BLaER1 treated with 17β-estradiol and CSF1 and Interleukin-3, amounts not matched to agents 10 nM and 100 nM (cell line): ENCODE results near the gene PLSCR2.
"Not testable (repeated sequence)": the region's sequence is repeated elsewhere in the genome, so short reads cannot be mapped to it uniquely, and the experiment has no call there.

Experiments
- H3K27ac ChIP-seq, 11 experiments: shearing (Covaris generic); formaldehyde crosslinking; 2 replicates each; pipeline ENCODE4 v1.8.1; 2022
- H3K27me3 ChIP-seq, 11 experiments: shearing (Covaris generic); formaldehyde crosslinking; 2 replicates each; pipeline ENCODE4 v1.8.1; 2022
- H3K36me3 ChIP-seq, 11 experiments: shearing (Covaris generic); formaldehyde crosslinking; 2 replicates each; pipeline ENCODE4 v1.8.1; 2022
- H3K4me1 ChIP-seq, 10 experiments: shearing (Covaris generic); formaldehyde crosslinking; 2 replicates each; pipeline ENCODE4 v1.8.1; 2022
- H3K4me2 ChIP-seq, 11 experiments: shearing (Covaris generic); formaldehyde crosslinking; 2 replicates each; pipeline ENCODE4 v1.8.1; 2022
- H3K4me3 ChIP-seq, 10 experiments: shearing (Covaris generic); formaldehyde crosslinking; 2 replicates each; pipeline ENCODE4 v1.8.1; 2022
- H3K9ac ChIP-seq, 11 experiments: shearing (Covaris generic); formaldehyde crosslinking; 2 replicates each; pipeline ENCODE4 v1.8.1; 2022
- H3K9me3 ChIP-seq, 11 experiments: shearing (Covaris generic); formaldehyde crosslinking; replicated peaks in 1 of 11; 2 replicates each; pipeline ENCODE4 v1.8.1; 2022
- H4K20me1 ChIP-seq, 11 experiments: shearing (Covaris generic); formaldehyde crosslinking; 2 replicates each; pipeline ENCODE4 v1.8.1; 2022
- Cebpa-rat ChIP-seq, 11 experiments: shearing (Covaris generic); IDR thresholded peaks; 2 replicates each; pipeline ENCODE4 v1.8.1; 2022

Gene PLSCR2

DNA sequence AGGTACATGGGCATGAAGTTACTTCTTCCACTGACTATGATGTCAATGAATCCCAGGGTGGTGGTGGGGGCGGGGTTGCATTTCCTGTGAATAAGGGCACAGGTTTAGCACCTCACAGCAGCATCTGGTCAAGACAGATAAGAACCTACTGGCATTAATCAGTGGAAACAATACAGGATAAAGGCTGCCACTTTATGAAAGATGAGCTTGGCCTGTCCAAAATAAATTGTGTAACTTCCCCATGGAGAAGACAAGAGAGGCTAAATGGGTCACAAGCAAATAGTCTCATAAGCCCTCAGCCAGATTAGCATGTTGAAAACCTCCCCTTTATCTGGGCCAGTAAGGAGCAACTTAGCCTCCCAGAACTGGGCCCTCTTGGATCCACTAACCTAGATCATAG is 27.4 kb upstream of the PLSCR2 start:
- TF ChIP-seq Cebpa-rat (IDR thresholded peaks at IDR 0.05), result no peak
- peaks cover 13 to 21% (median 15%) of the 10 kb centered on the region in 11 experiments for H3K9me3 ChIP-seq
- H3K36me3 ChIP-seq, result no peaks in the 10 kb centered on the region
- no peak overlapping the region for H3K9ac ChIP-seq
- H3K27me3 ChIP-seq, result no peaks in the 10 kb centered on the region
- no peak overlapping the region for H3K4me3 ChIP-seq
- H4K20me1 ChIP-seq, result no peaks in the 10 kb centered on the region
- peaks cover 0 to 25% (median 0%) of the 10 kb centered on the region in 10 experiments; a peak in 7 of 20 replicates for H3K4me1 ChIP-seq
- no peak overlapping the region for H3K27ac ChIP-seq
- H3K4me2 ChIP-seq, result peak overlapping the region in 1 of 11 experiments; percentile 23; a peak in 1 of 22 replicates

DNA sequence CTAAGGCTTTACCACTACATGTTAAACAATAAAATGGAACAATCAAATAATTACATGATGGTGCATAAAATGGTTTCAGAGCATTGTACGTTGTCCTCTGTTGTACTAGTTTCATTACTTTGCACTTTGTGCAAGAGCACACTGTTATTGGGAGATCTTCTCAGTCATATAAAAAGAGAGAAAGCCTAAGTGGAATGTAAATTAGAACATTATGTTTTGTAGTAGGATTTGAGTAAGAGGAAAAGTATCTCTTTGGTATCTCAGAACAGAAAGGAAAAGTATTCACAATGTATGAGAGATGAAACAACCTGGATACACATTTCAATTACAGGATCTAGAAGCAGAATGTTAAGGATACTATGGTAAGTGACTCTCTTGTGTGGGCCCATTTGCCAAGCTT is 26.9 kb upstream of the PLSCR2 start:
- Histone ChIP-seq H4K20me1 (no peaks in the 10 kb centered on the region), H3K36me3 (no peaks in the 10 kb centered on the region), H3K27ac (no peak overlapping the region), H3K9me3 (peaks cover 13 to 25% (median 15%) of the 10 kb centered on the region in 11 experiments), H3K4me3 (no peak overlapping the region), H3K27me3 (no peaks in the 10 kb centered on the region), H3K9ac (no peak overlapping the region), H3K4me1 (peaks cover 0 to 27% (median under 1%) of the 10 kb centered on the region in 10 experiments; a peak in 8 of 20 replicates), H3K4me2 (peak overlapping the region in 1 of 11 experiments; percentile 23; a peak in 1 of 22 replicates)
- TF ChIP-seq Cebpa-rat (IDR thresholded peaks at IDR 0.05), result no peak

DNA sequence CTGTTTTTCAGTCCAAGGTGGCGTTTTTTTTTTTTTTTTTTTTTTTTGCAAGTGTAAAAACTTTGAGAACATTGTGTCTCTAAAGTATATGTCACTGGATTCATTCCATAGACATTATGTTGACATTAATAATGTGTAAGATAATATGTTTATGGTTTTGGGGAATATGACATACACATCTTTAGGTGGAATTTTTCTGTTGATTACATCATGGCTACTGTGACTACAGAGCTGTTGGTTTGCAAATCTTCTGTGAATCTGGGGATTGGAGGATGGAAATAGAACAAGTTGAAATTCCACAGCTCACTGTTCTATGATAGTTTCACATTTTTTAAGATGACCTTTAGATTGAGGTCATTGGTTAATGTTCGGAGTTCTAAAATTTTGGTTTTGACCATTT is 24.4 kb upstream of the PLSCR2 start:
- Histone ChIP-seq H3K27ac (no peak overlapping the region), H3K9ac (no peak overlapping the region), H3K9me3 (peaks cover 13 to 40% (median 17%) of the 10 kb centered on the region in 11 experiments), H3K36me3 (no peaks in the 10 kb centered on the region), H3K27me3 (no peaks in the 10 kb centered on the region), H3K4me3 (no peak overlapping the region), H3K4me2 (no peak overlapping the region), H4K20me1 (no peaks in the 10 kb centered on the region), H3K4me1 (peaks cover 0 to 45% (median 1%) of the 10 kb centered on the region in 10 experiments; a peak in 8 of 20 replicates)
- no peak for TF ChIP-seq Cebpa-rat (IDR thresholded peaks at IDR 0.05)

DNA sequence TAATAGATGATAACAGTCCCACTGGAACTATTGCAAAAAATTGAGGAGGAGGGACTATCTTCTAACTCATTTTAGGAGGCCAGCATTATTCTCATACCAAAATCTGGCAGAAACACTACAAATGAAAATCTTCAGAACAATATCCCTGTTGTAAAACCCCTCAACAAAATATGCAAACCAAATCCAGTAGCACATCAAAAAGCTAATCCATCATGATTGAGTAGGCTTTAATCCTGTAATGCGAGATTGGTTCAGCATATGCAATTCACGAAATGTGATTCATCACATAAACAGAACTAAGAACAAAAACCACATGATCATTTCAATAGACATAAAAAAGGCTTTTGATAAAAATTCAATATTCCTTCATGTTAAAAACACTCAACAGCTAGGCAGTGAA is 23.9 kb upstream of the PLSCR2 start:
- Histone ChIP-seq H3K4me1 (peaks cover 0 to 45% (median 1%) of the 10 kb centered on the region in 10 experiments; a peak in 8 of 20 replicates), H3K4me2 (no peak overlapping the region), H3K27ac (no peak overlapping the region), H3K9me3 (peaks cover 13 to 43% (median 17%) of the 10 kb centered on the region in 11 experiments), H3K36me3 (no peaks in the 10 kb centered on the region), H3K9ac (no peak overlapping the region), H4K20me1 (no peaks in the 10 kb centered on the region), H3K4me3 (no peak overlapping the region), H3K27me3 (no peaks in the 10 kb centered on the region)
- TF ChIP-seq Cebpa-rat (IDR thresholded peaks at IDR 0.05), result no peak

DNA sequence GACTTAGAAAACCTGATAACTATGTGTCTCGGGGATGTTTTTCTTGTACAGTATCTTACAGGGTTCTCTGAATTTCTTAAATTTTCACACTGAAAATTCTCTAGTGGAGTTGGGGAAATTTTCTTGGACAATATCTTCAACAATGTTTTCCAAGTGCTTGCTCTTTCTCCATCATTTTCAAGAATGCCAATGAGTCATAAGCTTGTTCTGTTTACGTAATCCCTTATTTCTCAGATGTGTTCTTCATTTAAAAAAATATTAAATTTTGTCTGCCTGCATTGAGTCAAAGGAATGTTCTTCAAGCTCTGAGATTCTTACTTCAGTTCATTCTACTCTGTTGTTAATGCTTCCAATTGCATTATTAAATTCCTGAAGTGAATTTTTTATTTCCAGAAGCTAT is 21.9 kb upstream of the PLSCR2 start:
- no peak overlapping the region for H3K4me3 ChIP-seq
- H3K4me2 ChIP-seq, result peak overlapping the region in 3 of 11 experiments; percentile 43 to 69 (median 60); a peak in 4 of 22 replicates
- H3K9me3 ChIP-seq, result peaks cover 0 to 28% (median 4%) of the 10 kb centered on the region in 11 experiments; a peak in 7 of 22 replicates
- H3K36me3 ChIP-seq, result no peaks in the 10 kb centered on the region
- H3K27me3 ChIP-seq, result no peaks in the 10 kb centered on the region
- peaks cover 0 to 47% (median 0%) of the 10 kb centered on the region in 10 experiments; a peak in 7 of 20 replicates for H3K4me1 ChIP-seq
- no peaks in the 10 kb centered on the region for H4K20me1 ChIP-seq
- H3K9ac ChIP-seq, result no peak overlapping the region
- TF ChIP-seq Cebpa-rat (IDR thresholded peaks at IDR 0.05), result no peak
- no peak overlapping the region for H3K27ac ChIP-seq

DNA sequence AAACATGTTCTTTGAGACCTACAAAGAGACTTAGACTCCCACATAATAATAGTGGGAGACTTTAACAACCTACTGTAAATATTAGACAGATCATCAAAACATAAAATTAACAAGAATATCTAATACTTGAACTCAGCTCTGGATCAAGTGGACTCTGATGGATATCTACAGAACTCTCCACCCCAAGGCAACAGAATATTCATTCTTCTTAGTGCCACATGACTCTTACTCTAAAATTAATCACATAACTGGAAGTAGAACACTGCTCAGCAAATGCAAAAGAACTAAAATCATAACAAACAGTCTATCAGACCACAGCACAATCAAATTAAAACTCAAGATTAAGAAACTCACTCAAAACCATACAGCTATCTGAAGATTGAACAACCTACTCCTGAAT is 15.9 kb upstream of the PLSCR2 start:
- H3K27ac ChIP-seq, result no peak overlapping the region
- no peaks in the 10 kb centered on the region for H4K20me1 ChIP-seq
- no peak overlapping the region for H3K9ac ChIP-seq
- H3K4me3 ChIP-seq, result no peak overlapping the region
- H3K9me3 ChIP-seq, result peaks cover 0 to 38% (median 16%) of the 10 kb centered on the region in 11 experiments; a peak in 16 of 22 replicates
- H3K27me3 ChIP-seq, result no peaks in the 10 kb centered on the region
- no peaks in the 10 kb centered on the region for H3K36me3 ChIP-seq
- no peak overlapping the region for H3K4me2 ChIP-seq
- H3K4me1 ChIP-seq, result peaks cover 0 to 20% (median 0%) of the 10 kb centered on the region in 10 experiments; a peak in 6 of 20 replicates
- TF ChIP-seq Cebpa-rat (IDR thresholded peaks at IDR 0.05), result no peak

DNA sequence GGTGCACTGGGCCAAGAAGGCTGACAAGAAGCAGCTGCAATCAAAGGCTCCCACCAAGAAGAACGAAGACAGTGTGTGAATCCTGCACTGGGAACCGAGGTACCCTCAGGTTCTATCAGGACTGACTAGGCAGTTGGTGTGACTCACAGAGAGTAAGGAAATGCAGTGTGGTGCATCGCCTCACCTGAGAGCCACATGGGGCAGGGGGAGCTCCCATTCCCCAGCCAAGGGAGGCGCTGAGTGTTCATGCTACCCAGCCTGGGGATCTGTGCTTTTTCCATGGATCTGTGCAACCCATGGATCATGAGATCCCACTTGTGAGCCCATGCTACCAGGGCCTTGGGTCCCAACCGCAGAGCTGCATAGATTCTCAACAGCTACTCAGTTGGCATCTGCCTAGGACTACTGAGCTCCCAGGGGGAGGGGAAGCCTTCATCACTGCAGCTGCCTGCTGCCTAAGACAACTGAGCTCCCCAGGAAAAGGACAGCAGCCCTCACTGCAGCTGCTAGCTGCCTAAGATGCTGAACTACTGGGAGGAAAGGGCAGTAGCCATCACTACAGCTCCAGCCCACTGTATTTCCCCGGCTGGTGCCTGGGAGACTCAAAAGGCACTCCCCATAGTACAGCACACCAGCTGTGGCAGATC is 6.9 kb upstream of the PLSCR2 start:
- peaks cover 0 to 8% (median 0%) of the 10 kb centered on the region in 10 experiments; a peak in 4 of 20 replicates for H3K4me1 ChIP-seq
- no peaks in the 10 kb centered on the region for H4K20me1 ChIP-seq
- no peak overlapping the region for H3K4me3 ChIP-seq
- H3K27me3 ChIP-seq, result no peaks in the 10 kb centered on the region
- H3K36me3 ChIP-seq, result no peaks in the 10 kb centered on the region
- peaks cover 0 to 8% (median 0%) of the 10 kb centered on the region in 11 experiments; a peak in 2 of 22 replicates for H3K9me3 ChIP-seq
- H3K27ac ChIP-seq, result no peak overlapping the region
- no peak for TF ChIP-seq Cebpa-rat (IDR thresholded peaks at IDR 0.05)
- no peak overlapping the region for H3K4me2 ChIP-seq
- H3K9ac ChIP-seq, result no peak overlapping the region

DNA sequence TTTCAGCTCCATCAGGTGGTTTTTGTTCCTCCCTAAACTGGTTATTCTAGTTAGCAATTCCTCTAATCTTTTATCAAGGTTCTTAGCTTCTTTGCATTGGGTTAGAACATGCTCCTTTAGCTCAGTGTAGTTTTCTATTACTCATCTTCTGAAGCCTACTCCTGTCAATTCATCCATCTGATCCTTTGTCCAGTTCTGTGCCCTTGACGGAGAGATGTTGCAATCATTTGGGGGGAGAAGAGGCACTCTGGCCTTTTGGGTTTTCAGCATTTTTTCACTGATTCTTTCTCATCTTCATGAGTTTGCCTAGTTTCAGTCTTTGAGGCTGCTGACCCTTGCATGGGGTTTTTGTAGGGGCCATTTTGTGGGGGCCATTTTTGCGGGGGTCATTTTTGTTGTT is 5.6 kb upstream of the PLSCR2 start:
- not testable (repeated sequence) for H3K4me3 ChIP-seq, H3K9me3 ChIP-seq, H3K4me2 ChIP-seq, H4K20me1 ChIP-seq, H3K27me3 ChIP-seq, H3K36me3 ChIP-seq, H3K27ac ChIP-seq, H3K9ac ChIP-seq
- H3K4me1 ChIP-seq, result peaks cover 4 to 13% (median 6%) of the 10 kb centered on the region in 10 experiments; a peak in 19 of 20 replicates

DNA sequence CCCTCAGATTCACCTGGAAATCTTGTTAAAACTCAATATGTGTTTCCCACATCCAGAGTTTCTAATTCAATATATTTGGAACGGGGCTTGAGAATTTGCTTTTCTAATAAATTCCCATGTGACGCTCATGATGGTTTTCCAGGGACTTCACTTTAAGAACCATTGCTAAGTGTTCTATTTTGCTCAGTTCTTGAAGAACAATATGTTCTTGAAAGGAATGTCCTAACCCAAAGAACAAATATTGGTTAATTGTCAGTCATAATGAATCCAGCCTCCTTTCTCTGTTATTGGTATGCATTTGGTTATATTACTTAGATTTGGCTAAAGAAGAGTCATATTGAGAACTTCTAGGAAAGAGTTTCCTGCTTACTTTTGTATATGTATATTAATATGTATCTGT is 4.4 kb upstream of the PLSCR2 start:
- Histone ChIP-seq H4K20me1 (no peaks in the 10 kb centered on the region), H3K27ac (no peak overlapping the region), H3K27me3 (no peaks in the 10 kb centered on the region), H3K4me3 (no peak overlapping the region), H3K4me2 (no peak overlapping the region), H3K9me3 (no peaks in the 10 kb centered on the region), H3K9ac (no peak overlapping the region), H3K36me3 (no peaks in the 10 kb centered on the region), H3K4me1 (peaks cover 13 to 22% (median 15%) of the 10 kb centered on the region in 10 experiments; a peak in 19 of 20 replicates)
- TF ChIP-seq Cebpa-rat (IDR thresholded peaks at IDR 0.05), result no peak

DNA sequence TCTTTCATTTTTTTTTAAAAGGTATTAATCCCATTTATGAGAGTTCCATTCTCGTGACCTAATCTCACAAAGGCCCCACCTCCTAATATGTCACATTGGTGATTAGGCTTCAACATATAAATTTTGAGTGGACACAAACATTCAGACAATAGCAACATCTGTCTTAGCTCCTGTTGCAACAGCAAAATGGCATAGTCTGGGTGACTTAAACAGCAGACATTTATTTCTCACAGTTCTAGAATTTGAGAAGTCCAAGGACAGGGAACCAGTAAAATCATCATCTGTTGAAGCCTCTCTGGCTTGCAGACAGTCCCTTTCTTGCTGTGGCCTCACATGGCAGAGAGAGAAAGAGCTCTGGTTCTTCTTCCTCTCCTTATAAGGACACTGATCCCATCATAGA is 3.2 kb upstream of the PLSCR2 start:
- Histone ChIP-seq H3K9me3 (no peaks in the 10 kb centered on the region), H3K36me3 (no peaks in the 10 kb centered on the region), H3K4me3 (no peak overlapping the region), H3K4me1 (peaks cover 13 to 23% (median 15%) of the 10 kb centered on the region in 10 experiments; a peak in 19 of 20 replicates), H3K27me3 (no peaks in the 10 kb centered on the region), H3K27ac (no peak overlapping the region), H4K20me1 (no peaks in the 10 kb centered on the region), H3K9ac (no peak overlapping the region), H3K4me2 (0 out of 22 replicates have a peak overlapping the region, but pooled peaks of 2 of the 11 experiments have one; percentile 5 to 12)
- TF ChIP-seq Cebpa-rat (IDR thresholded peaks at IDR 0.05), result no peak
